SU-DHL-6 (cell line): ENCODE results near the gene ALDH3A2.

Experiments used
- H2AFZ ChIP-seq: fragments of 200-600 bp; sonication (generic); 2 replicates; pipeline ENCODE4 v1.6.1; 2014; ENCODE audit warnings: low read depth, mild to moderate bottlenecking, moderate library complexity, mixed read lengths, antibody characterized with exemption, low read length; ENCODE audit not compliant: severe bottlenecking
- H3F3A ChIP-seq: fragments of 200-600 bp; shearing (Covaris generic); 2 replicates; pipeline ENCODE4 v1.6.0; 2016; ENCODE audit warnings: antibody characterized with exemption, mild to moderate bottlenecking; ENCODE audit not compliant: insufficient read depth
- H3K27ac ChIP-seq: fragments of 200-600 bp; sonication (generic); 2 replicates; pipeline ENCODE4 v1.5.1; 2016; ENCODE audit warnings: low read depth, mild to moderate bottlenecking, low read length, moderate library complexity, mixed read lengths
- H3K27me3 ChIP-seq: fragments of 200-600 bp; sonication (generic), shearing (Covaris generic); 2 replicates; pipeline ENCODE4 v1.6.0; 2014; ENCODE audit warnings: mild to moderate bottlenecking, low read length
- H3K36me3 ChIP-seq: fragments of 200-600 bp; sonication (generic); 2 replicates; pipeline ENCODE4 v1.6.1; 2014; ENCODE audit warnings: mild to moderate bottlenecking, low read length, mixed read lengths
- H3K4me2 ChIP-seq: fragments of 300-600, 200-600 bp; shearing (Covaris generic), sonication (generic); 2 replicates; pipeline ENCODE4 v1.6.0; 2014; ENCODE audit warnings: low read length, low read depth, mild to moderate bottlenecking; ENCODE audit not compliant: poor library complexity, severe bottlenecking
- H3K4me3 ChIP-seq: fragments of 200-600 bp; sonication (generic); 2 replicates; pipeline ENCODE4 v1.5.1; 2014; ENCODE audit warnings: antibody characterized with exemption, low read length, mild to moderate bottlenecking, mixed read lengths; ENCODE audit not compliant: insufficient read depth, poor library complexity, severe bottlenecking
- H3K79me2 ChIP-seq: fragments of 200-600 bp; sonication (generic); 2 replicates; pipeline ENCODE4 v1.6.1; 2014; ENCODE audit warnings: mild to moderate bottlenecking, low read length, moderate library complexity; ENCODE audit not compliant: insufficient read depth
- H3K9ac ChIP-seq: fragments of 200-600 bp; sonication (generic); 2 replicates; pipeline ENCODE4 v1.7.0; 2014; ENCODE audit warnings: mild to moderate bottlenecking, low read length
- H3K9me2 ChIP-seq: fragments of 200-600 bp; sonication (generic); replicated peaks from 2 replicates; pipeline ENCODE4 v1.6.1; 2014; ENCODE audit warnings: low read length; ENCODE audit not compliant: insufficient read depth
- H3K9me3 ChIP-seq: fragments of 200-600 bp; sonication (generic); 2 replicates; pipeline ENCODE4 v1.6.1; 2014; ENCODE audit warnings: low read length, mixed read lengths; ENCODE audit not compliant: insufficient read depth
- H4K20me1 ChIP-seq: fragments of 200-600 bp; sonication (generic); 2 replicates; pipeline ENCODE4 v1.6.1; 2014; ENCODE audit warnings: low read depth, mild to moderate bottlenecking, antibody characterized with exemption, low read length, moderate library complexity, mixed read lengths
- CTCF ChIP-seq: fragments of 200-600 bp; sonication (generic); IDR thresholded peaks from one replicate; pipeline ENCODE4 v1.5.1; 2017; ENCODE audit warnings: antibody characterized with exemption, mild to moderate bottlenecking, low read length, moderate library complexity; ENCODE audit not compliant: insufficient read depth, poor library complexity, severe bottlenecking
- EZH2phosphoT487 ChIP-seq: fragments of 200-600 bp; sonication (generic), shearing (Covaris generic); conservative IDR thresholded peaks from 2 replicates; pipeline ENCODE4 v1.6.1; 2018; ENCODE audit warnings: mild to moderate bottlenecking, antibody characterized with exemption, low read length, moderate library complexity, mixed read lengths

ALDH3A2 gene

GRCh38 chr17:19718041-19718612 is 69.6 kb downstream of the ALDH3A2 start:
- Histone ChIP-seq H3K36me3 (no peaks in the 10 kb centered on the region), H3K9me3 (no peaks in the 10 kb centered on the region), H3K9me2 (no peaks in the 10 kb centered on the region), H3K79me2 (no peaks in the 10 kb centered on the region), H3K27ac (no peak overlapping the region), H3K27me3 (no peaks in the 10 kb centered on the region), H2AFZ (no peak overlapping the region), H3K9ac (no peak overlapping the region), H3K4me2 (no peak overlapping the region), H3F3A (no peaks in the 10 kb centered on the region), H4K20me1 (no peaks in the 10 kb centered on the region), H3K4me3 (no peak overlapping the region)
- TF ChIP-seq EZH2phosphoT487 (no peak), CTCF (no peak)

GRCh38 chr17:19718613-19719354 is 70.2 kb downstream of the ALDH3A2 start:
- Histone ChIP-seq H3K9me3 (no peaks in the 10 kb centered on the region), H2AFZ (no peak overlapping the region), H3K79me2 (no peaks in the 10 kb centered on the region), H3K27me3 (no peaks in the 10 kb centered on the region), H3K9ac (no peak overlapping the region), H3F3A (no peaks in the 10 kb centered on the region), H3K4me3 (no peak overlapping the region), H3K27ac (no peak overlapping the region), H4K20me1 (no peaks in the 10 kb centered on the region), H3K36me3 (no peaks in the 10 kb centered on the region), H3K4me2 (no peak overlapping the region), H3K9me2 (no peaks in the 10 kb centered on the region)
- TF ChIP-seq CTCF (no peak), EZH2phosphoT487 (no peak)

- Histone ChIP-seq H3K27ac (no peak overlapping the region), H2AFZ (no peak overlapping the region), H3K79me2 (no peaks in the 10 kb centered on the region), H3K9ac (no peak overlapping the region), H3K4me3 (no peak overlapping the region), H3K4me2 (no peak overlapping the region), H3F3A (no peaks in the 10 kb centered on the region), H3K9me2 (no peaks in the 10 kb centered on the region), H3K27me3 (no peaks in the 10 kb centered on the region), H3K36me3 (no peaks in the 10 kb centered on the region), H3K9me3 (no peaks in the 10 kb centered on the region), H4K20me1 (no peaks in the 10 kb centered on the region)
- no peak for TF ChIP-seq CTCF
- no peak for TF ChIP-seq EZH2phosphoT487
Observed at GRCh38 chr17:19719355-19720209, 71.0 kb downstream of the ALDH3A2 start.
